AG09319 (cell line): Measurements from ENCODE around the gene ACSBG1.

Experiments used
- DNase-seq: peaks from one replicate; pipeline ENCODE4 v3.0.0-alpha.2; 2010; ENCODE audit warnings: low read depth; ENCODE audit errors: extremely low read depth
- TF ChIP-seq, protein P1 (sequence below): IDR thresholded peaks from 2 replicates; pipeline ENCODE4 v1.5.1; 2011; ENCODE audit warnings: low read depth, mild to moderate bottlenecking, inconsistent platforms, low read length, moderate library complexity

ACSBG1 gene

DNA sequence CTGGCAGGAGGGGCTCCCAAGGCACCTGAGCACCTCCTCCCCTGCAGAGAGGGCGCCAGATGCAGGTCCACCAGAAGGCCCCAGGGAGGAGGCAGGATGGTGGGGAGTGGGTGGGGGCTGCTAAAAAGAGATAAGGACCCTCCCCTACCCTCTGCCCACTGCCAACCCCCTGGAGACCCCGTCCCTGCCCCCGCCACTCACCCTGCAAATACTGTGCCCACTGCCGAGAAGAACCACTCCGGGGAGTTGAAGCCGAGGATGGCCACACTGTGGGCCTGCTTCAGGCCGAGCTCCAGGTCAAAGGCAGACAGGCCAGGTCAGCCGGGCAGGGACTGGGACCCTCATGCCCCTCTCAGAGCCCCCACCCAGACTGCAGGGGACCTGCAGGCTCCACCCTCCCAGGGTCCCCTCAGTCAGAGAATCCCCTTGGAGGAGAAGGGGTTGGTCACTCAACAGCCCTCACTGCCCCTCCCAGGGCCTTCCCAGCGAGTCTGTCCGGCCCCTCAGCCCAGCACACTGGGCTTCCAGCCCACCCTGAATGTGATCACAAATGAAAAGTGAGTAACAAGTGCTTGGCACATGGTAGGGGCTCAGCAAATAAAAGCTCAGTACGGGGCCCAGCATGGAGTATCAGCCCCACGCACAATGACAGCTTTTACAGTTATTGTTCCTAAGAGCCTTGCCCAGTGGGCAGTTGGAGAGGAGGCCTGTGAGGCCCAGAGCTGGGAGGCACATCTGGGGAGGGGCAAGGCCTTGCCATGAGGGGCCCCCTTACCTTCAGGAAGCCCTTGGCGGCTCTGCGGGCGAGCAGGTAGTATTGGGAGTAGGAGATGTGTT lies 40.4 kb downstream of the ACSBG1 start:
- TF ChIP-seq, protein P1, sequence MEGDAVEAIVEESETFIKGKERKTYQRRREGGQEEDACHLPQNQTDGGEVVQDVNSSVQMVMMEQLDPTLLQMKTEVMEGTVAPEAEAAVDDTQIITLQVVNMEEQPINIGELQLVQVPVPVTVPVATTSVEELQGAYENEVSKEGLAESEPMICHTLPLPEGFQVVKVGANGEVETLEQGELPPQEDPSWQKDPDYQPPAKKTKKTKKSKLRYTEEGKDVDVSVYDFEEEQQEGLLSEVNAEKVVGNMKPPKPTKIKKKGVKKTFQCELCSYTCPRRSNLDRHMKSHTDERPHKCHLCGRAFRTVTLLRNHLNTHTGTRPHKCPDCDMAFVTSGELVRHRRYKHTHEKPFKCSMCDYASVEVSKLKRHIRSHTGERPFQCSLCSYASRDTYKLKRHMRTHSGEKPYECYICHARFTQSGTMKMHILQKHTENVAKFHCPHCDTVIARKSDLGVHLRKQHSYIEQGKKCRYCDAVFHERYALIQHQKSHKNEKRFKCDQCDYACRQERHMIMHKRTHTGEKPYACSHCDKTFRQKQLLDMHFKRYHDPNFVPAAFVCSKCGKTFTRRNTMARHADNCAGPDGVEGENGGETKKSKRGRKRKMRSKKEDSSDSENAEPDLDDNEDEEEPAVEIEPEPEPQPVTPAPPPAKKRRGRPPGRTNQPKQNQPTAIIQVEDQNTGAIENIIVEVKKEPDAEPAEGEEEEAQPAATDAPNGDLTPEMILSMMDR, result no peak

DNA sequence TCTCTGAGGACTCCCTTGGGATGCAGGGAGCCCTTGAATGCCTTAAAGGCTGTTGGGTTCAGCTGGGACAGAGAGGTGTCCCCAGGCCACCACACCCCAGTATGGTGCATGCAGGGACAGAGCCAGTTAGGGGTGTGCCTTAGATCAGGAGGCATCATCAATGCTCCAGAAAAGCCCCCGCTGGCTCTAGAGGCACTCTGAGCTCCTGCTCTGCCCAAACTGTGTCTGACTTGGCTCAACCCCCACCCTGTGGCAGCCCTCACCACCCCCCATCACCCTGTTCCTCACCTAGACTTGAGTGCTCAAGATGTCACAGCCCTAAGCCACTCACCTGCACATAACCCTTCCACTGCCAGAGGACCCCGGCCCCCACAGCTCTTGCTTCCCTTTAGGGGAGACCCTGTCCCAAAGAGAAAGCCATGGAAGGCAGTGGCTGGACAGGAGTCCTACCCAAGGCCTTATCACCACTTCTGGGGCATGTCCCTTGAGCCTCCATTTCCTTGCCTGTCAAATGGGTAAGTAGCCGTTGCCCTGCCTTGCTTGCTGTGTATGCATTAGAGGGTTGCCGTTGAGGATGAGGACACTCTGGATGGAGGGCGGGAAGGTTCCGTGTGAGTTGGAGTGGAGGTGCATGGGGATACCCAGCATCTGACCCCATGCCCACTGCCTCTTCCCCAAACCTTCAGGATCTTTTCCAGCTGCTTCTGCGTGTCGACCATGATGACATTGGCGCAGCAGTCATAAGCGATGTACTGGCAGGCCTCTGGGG lies 41.4 kb downstream of the ACSBG1 start:
- DNase-seq, result no peak
- TF ChIP-seq, protein P1, result no peak

More for the DNA sequence above, 40.4 kb downstream of the ACSBG1 start:
- DNase-seq, result no peak

DNA sequence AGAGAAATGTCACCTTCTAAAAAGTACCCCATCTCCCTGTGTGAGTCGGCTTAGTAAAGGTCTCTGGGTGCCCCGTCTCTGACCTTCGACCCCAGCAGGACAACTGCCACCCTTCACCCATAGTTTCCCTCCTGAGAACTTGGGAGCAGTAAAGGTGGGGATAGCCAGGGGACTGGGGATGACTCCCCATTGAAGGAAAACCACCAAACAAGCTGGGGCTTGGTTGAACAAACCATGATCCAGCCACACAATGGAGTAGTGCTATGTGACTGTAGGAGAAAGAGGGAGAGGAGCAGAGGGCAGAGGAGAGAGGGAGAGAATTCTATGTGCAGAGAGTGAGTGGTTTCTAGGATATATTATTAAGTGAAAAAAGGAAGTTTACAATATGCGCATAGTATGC lies 51.5 kb downstream of the ACSBG1 start:
- TF ChIP-seq, protein P1, result no peak
- no peak for DNase-seq

DNA sequence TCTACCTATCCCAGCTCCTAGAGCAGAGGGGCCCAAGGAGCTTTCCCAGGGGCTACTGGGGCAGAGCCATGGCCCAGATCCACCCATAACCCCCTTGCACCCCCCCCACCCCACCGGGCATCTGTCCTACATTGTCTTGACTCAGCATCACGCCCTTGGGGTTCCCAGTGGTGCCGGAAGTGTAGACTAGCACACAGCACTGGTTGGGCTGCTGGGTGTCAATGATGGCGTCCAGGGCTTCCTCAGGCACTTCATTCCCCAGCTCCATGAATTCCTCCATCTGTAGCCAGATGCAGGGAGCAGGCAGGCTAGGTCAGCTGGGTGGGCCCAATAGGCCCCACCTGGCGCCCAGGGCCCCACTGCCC lies 52.0 kb downstream of the ACSBG1 start:
- no peak for DNase-seq
- TF ChIP-seq, protein P1, result no peak

DNA sequence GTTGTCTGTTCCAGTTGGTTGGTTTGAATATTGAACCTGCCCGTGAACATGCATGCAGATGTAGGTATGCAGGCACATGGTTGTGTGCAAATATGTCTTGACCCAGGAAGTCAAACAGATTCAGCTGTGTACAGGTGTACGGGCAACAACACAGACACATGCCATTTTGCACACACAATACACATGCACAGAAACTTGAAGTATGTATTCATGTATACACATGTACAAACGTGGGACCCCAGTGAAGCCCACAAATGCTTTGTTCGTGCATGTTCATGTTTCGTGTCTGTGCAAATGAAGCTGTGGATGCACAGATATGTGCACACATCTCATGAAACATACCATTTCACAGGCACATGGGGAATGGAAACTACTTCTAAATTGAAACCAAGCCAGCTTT lies 54.5 kb downstream of the ACSBG1 start:
- DNase-seq, result no peak
- TF ChIP-seq, protein P1, result no peak

DNA sequence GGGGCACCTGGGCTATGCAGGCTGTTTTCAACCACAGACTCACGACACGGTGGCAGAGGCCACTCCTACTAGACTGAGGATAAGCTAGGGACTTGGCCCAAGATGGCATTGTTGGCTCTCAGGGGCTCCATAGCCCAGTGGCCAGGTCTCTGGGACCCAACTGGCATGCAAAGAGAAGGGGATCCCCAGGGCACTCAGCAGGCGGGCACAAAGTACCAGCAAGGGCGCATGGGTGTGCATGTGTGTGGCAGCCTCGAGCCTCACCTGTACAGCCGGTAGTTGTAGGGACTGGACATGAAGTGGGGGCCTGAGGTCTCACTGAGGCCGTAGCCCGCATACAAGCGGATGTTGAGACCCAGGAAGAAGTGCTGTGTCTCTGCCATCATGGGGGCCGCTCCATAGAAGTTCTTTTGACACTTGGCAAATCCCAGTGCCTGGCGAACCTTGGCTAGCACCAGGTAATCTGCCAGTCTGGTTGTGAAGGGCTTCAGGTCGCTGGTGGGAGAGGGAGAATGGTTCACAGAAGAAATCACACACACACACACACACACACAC lies 55.0 kb downstream of the ACSBG1 start:
- TF ChIP-seq, protein P1, result no peak

DNA sequence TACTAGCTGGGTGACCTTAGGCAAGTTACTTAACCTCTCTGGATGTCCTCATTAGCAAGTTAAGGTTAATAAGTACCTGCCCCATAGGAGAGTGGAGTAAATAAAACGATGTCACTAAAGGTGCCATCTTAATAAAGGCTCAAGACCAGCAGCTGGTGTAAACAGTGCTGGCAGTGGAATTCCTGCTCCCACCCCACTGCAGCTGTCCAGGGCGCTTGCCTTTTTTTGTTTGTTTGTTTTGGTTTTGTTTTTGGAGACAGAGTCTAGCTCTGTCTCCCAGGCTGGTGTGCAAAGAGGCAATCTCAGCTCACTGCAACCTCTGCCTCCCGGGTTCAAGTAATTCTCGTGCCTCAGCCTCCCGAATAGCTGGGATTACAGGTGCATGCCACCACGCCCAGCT lies 56.3 kb downstream of the ACSBG1 start:
- DNase-seq, result no peak
- TF ChIP-seq, protein P1, result no peak

More for the DNA sequence above, 55.0 kb downstream of the ACSBG1 start:
- no peak for DNase-seq
